Vagina (tissue), 2 donors: ENCODE results near the gene HDAC1. TPM values are rescaled to one million over a fixed set of nuclear protein-coding genes. Genes with fewer than 3 reads are reported as not detected.

Source experiments
- DNase-seq, 2 donors: peaks; one replicate each; pipeline ENCODE4 v3.0.0-alpha.2; 2017; ENCODE audit errors: extremely low spot score in 2 of 2
- H3K27ac ChIP-seq: fragments of 200-600 bp; sonication (generic); one replicate; pipeline ENCODE4 v1.5.1; 2019
- H3K27me3 ChIP-seq: fragments of 200-600 bp; sonication (generic); one replicate; pipeline ENCODE4 v1.5.1; 2019
- H3K36me3 ChIP-seq, 2 donors: fragments of 200-600 bp; sonication (generic); one replicate each; pipeline ENCODE4 v1.5.1; 2017 to 2019
- H3K4me1 ChIP-seq: fragments of 200-600 bp; sonication (generic); one replicate; pipeline ENCODE4 v1.5.1; 2019
- H3K4me3 ChIP-seq, 2 donors: fragments of 200-600 bp; sonication (generic); 1 replicate in 1 of 2; 2 replicates in 1 of 2; pipeline ENCODE4 v1.5.1; 2016 to 2019
- H3K9me3 ChIP-seq: fragments of 200-600 bp; sonication (generic); one replicate; pipeline ENCODE4 v1.5.1; 2019
- POLR2A ChIP-seq, 2 donors: fragments of 450-650 bp; IDR thresholded peaks; one replicate each; pipeline ENCODE4 v1.6.1; 2017; ENCODE audit warnings: antibody characterized with exemption in 2 of 2, mild to moderate bottlenecking in 2 of 2, moderate library complexity in 2 of 2
- POLR2AphosphoS5 ChIP-seq, 2 donors: sonication (generic); formaldehyde crosslinking; IDR thresholded peaks; one replicate each; pipeline ENCODE4 v1.9.0; 2017; ENCODE audit warnings: antibody characterized with exemption in 2 of 2, mild to moderate bottlenecking in 2 of 2, low read depth in 1 of 2; ENCODE audit not compliant: insufficient read depth in 1 of 2
- intact Hi-C: fragments of 100-400 bp; cut with DNase I; formaldehyde crosslinking; loops from one replicate; pipeline ENCODE4 v1.15.1; 2023
- total RNA-seq: library from RNA; depleted of rRNA; stranded (reverse); fragments of >200 nt; gene quantifications from one replicate; pipeline ENCODE4 v1.2.3, GENCODE V29; 2016
- TF ChIP-seq, protein P1 (sequence below), 3 experiments: fragments of 450-650 bp in 2 of 3; fragments of 200-600 bp in 1 of 3; sonication (generic) in 1 of 3; IDR thresholded peaks; one replicate each; pipeline ENCODE4 v1.5.1; 2017 to 2019; ENCODE audit warnings: antibody characterized with exemption in 3 of 3, mild to moderate bottlenecking in 2 of 3, moderate library complexity in 2 of 3

Gene HDAC1
- total RNA-seq, 1 donor from 2014 or later: 65.6 TPM

- TF ChIP-seq POLR2A (IDR thresholded peaks at IDR 0.05) (no peak), POLR2AphosphoS5 (IDR thresholded peaks at IDR 0.05; ENCODE audit: insufficient read depth in 1 of 2, low read depth in 1 of 2) (no peak)
- TF ChIP-seq, protein P1, sequence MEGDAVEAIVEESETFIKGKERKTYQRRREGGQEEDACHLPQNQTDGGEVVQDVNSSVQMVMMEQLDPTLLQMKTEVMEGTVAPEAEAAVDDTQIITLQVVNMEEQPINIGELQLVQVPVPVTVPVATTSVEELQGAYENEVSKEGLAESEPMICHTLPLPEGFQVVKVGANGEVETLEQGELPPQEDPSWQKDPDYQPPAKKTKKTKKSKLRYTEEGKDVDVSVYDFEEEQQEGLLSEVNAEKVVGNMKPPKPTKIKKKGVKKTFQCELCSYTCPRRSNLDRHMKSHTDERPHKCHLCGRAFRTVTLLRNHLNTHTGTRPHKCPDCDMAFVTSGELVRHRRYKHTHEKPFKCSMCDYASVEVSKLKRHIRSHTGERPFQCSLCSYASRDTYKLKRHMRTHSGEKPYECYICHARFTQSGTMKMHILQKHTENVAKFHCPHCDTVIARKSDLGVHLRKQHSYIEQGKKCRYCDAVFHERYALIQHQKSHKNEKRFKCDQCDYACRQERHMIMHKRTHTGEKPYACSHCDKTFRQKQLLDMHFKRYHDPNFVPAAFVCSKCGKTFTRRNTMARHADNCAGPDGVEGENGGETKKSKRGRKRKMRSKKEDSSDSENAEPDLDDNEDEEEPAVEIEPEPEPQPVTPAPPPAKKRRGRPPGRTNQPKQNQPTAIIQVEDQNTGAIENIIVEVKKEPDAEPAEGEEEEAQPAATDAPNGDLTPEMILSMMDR (IDR thresholded peaks at IDR 0.05): no peak
- intact Hi-C loops: no loop called here
- H3K36me3 ChIP-seq: peaks cover 0 to 30% of the 10 kb centered on the region in 2 donors
- peak within 1 kb of the TSS; percentile 42 for H3K27ac ChIP-seq
- no peaks in the 10 kb centered on the region for H3K27me3 ChIP-seq
- no peak for DNase-seq
- H3K9me3 ChIP-seq: no peaks in the 10 kb centered on the region
- peaks cover 21% of the 10 kb centered on the region for H3K4me1 ChIP-seq
- H3K4me3 ChIP-seq: peak within 1 kb of the TSS; percentile 35 to 45
Observed at GRCh38 chr1:32362474-32363313, 70.8 kb downstream of the HDAC1 start, which contains the start of the genes FAM229A and TSSK3. FAM229A (minus strand) TSS chr1:32362485; CDS start chr1:32362091, 394 bp downstream. TSSK3 (plus strand) TSS chr1:32362539; CDS start chr1:32362702, 163 bp downstream.

DNA sequence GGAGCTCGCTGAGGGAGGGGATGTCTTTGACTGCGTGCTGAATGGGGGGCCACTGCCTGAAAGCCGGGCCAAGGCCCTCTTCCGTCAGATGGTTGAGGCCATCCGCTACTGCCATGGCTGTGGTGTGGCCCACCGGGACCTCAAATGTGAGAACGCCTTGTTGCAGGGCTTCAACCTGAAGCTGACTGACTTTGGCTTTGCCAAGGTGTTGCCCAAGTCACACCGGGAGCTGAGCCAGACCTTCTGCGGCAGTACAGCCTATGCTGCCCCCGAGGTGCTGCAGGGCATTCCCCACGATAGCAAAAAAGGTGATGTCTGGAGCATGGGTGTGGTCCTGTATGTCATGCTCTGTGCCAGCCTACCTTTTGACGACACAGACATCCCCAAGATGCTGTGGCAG lies 71.8 kb downstream of the HDAC1 start:
- no peak overlapping the region for H3K4me3 ChIP-seq
- intact Hi-C loops: no loop called here
- H3K27ac ChIP-seq: no peak overlapping the region
- no peak for DNase-seq
- H3K9me3 ChIP-seq: no peaks in the 10 kb centered on the region
- H3K36me3 ChIP-seq: peaks cover 0 to 38% of the 10 kb centered on the region in 2 donors
- H3K27me3 ChIP-seq: no peaks in the 10 kb centered on the region
- H3K4me1 ChIP-seq: peaks cover 21% of the 10 kb centered on the region
- TF ChIP-seq, protein P1 (IDR thresholded peaks at IDR 0.05): no peak
- TF ChIP-seq POLR2AphosphoS5 (IDR thresholded peaks at IDR 0.05; ENCODE audit: insufficient read depth in 1 of 2, low read depth in 1 of 2) (peak in 1 of 2 donors; percentile 20), POLR2A (IDR thresholded peaks at IDR 0.05) (no peak)

DNA sequence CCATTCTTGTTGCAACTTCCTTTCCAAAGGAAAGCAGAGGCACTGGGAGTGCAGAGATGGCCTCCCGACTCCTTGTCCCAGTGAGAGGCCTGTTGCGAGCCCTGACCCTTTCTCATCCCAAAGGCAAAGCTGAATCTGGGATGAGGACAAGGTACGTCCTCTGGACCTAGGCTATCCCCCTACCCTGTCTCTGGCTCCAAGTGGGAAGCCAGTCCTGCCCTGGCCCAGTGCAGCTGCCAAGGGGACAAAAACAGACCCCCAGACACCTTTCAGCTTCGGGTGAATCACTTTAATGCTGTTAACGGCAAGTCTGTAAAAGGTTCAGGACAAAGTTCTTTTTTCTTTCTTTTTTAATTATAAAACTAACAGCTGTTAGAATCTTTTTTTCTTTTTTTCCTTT lies 73.0 kb downstream of the HDAC1 start:
- DNase-seq: no peak
- Histone ChIP-seq H3K9me3 (no peaks in the 10 kb centered on the region), H3K4me3 (no peak overlapping the region), H3K27ac (no peak overlapping the region), H3K27me3 (no peaks in the 10 kb centered on the region), H3K36me3 (peaks cover 0 to 49% of the 10 kb centered on the region in 2 donors), H3K4me1 (peaks cover 21% of the 10 kb centered on the region)
- intact Hi-C loops: no loop called here
- TF ChIP-seq, protein P1 (IDR thresholded peaks at IDR 0.05): no peak
- TF ChIP-seq POLR2A (IDR thresholded peaks at IDR 0.05): no peak
- TF ChIP-seq POLR2AphosphoS5 (IDR thresholded peaks at IDR 0.05; ENCODE audit: insufficient read depth in 1 of 2, low read depth in 1 of 2): no peak

DNA sequence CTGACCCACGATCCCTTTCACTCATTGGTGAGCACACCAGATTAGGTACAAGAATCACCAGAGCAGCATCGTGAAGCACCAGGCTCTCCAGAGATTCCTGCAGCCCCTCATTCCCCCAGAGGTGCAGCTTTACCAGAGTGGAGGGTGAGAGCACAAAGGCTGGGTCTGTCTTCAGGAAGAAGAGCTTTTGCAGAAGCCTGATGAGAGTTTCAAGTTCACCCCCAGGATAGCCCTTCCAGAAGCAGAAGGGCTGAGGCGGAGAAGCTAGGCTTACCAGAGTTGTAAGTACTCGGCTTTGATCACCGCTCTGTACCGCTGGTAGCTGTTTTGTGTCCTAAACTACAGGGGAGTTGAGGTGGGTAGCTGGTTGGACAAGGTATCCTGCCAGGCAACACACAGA lies 73.6 kb downstream of the HDAC1 start:
- no peak for DNase-seq
- no peaks in the 10 kb centered on the region for H3K9me3 ChIP-seq

More for the DNA sequence above, 73.6 kb downstream of the HDAC1 start:
- no peaks in the 10 kb centered on the region for H3K27me3 ChIP-seq
- TF ChIP-seq, protein P1 (IDR thresholded peaks at IDR 0.05): no peak
- TF ChIP-seq POLR2AphosphoS5 (IDR thresholded peaks at IDR 0.05; ENCODE audit: insufficient read depth in 1 of 2, low read depth in 1 of 2): no peak
- no peak for TF ChIP-seq POLR2A (IDR thresholded peaks at IDR 0.05)
- no peak overlapping the region for H3K27ac ChIP-seq
- H3K36me3 ChIP-seq: peaks cover 0 to 50% of the 10 kb centered on the region in 2 donors
- peaks cover 21% of the 10 kb centered on the region for H3K4me1 ChIP-seq
- H3K4me3 ChIP-seq: no peak overlapping the region
- intact Hi-C loops: no loop called here
